Fibroblast of pulmonary artery (primary cell): ENCODE measurements around the gene BID.

Source experiments
- DNase-seq: peaks from one replicate; pipeline ENCODE4 v3.0.0-alpha.2; 2010; ENCODE audit warnings: low read depth
- H3K4me3 ChIP-seq: replicated peaks from 2 replicates; pipeline ENCODE4 v1.5.1; 2011; ENCODE audit warnings: low read depth, mild to moderate bottlenecking, control low read depth, low read length, moderate library complexity
- CTCF ChIP-seq: IDR thresholded peaks from 2 replicates; pipeline ENCODE4 v1.5.1; 2011; ENCODE audit warnings: mild to moderate bottlenecking, control low read depth, low read length, inconsistent platforms; ENCODE audit errors: missing control alignments

BID gene

GRCh38 chr22:17751596-17751995 is 22.7 kb downstream of the BID start:
- DNase-seq = no peak
- H3K4me3 ChIP-seq = no peak overlapping the region
- no peak for TF ChIP-seq CTCF

- no peak for TF ChIP-seq CTCF
- no peak overlapping the region for H3K4me3 ChIP-seq
- DNase-seq = no peak
Measured at GRCh38 chr22:17749605-17750395, 24.5 kb downstream of the BID start.

GRCh38 chr22:17748555-17749353 is 25.5 kb downstream of the BID start:
- DNase-seq = no peak
- TF ChIP-seq CTCF = no peak
- H3K4me3 ChIP-seq = no peak overlapping the region

- H3K4me3 ChIP-seq = no peak overlapping the region
- no peak for DNase-seq
- TF ChIP-seq CTCF = no peak
Measured at GRCh38 chr22:17746916-17747315, 27.4 kb downstream of the BID start.

- DNase-seq = no peak
- H3K4me3 ChIP-seq = no peak overlapping the region
- TF ChIP-seq CTCF = no peak
Measured at GRCh38 chr22:17744430-17744829, 29.8 kb downstream of the BID start.

GRCh38 chr22:17743661-17744411 is 30.4 kb downstream of the BID start:
- H3K4me3 ChIP-seq = no peak overlapping the region
- DNase-seq = no peak
- TF ChIP-seq CTCF = no peak
